C4-2B (cell line): Measurements from ENCODE around the gene ELP2.

Source experiments
- CTCF ChIP-seq: fragments of 450-650 bp; conservative IDR thresholded peaks from 2 replicates; pipeline ENCODE4 v1.5.1; 2017; ENCODE audit warnings: mild to moderate bottlenecking
- ZFX ChIP-seq: fragments of 450-650 bp; IDR thresholded peaks from 2 replicates; pipeline ENCODE4 v1.6.1; 2017

GRCh38 chr18:36212301-36213171, 82.8 kb downstream of the ELP2 start:
- no peak for TF ChIP-seq CTCF
- no peak for TF ChIP-seq ZFX
